ENCODE measurements around the gene NEURL3.
A peak's percentile ranks its signal among the peaks of the same experiment; 100 is the strongest.

The NEURL3 gene

DNA sequence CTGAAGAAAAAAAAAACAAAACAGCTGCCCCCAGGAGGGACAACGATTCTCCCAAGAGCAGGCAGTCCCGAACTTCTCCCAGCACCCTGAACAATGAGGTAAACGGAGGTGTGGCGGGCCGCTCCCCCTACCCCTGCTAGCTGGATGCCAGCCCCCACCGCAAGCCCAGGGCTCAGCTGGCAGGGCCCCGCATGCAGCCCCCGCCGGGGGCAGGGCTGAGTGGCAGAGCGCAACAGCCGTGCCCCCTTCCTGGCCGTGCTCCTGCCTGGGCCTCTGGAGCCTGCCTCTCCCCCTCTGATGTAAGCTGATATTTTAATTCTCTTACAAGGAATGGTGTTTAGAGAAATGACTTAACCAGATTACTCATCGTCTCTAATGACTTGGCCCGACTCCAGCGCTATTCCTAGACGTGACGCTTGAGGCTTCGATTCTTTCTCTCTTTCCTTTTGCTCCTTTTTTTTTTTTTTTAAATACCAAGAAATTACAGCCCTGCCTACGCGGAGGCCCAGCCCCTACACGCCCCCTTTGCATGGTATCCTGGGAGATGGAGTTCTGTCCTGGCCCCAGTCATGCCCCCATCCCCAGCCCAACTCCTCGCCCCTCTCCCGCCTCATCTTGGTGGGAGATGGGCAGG, 26.8 kb upstream of the NEURL3 start (continued):
- TF ChIP-seq ZNF621 (tag by site-specific recombination; IDR thresholded peaks at IDR 0.05) (no peak), ZNF140 (tag by site-specific recombination; IDR thresholded peaks at IDR 0.05) (no peak), ZNF626 (tag by site-specific recombination; IDR thresholded peaks at IDR 0.05) (no peak), KLF1 (tag by site-specific recombination; IDR thresholded peaks at IDR 0.05) (peak; percentile 59; the same call in 1 of the 2 replicates), SP7 (tag by site-specific recombination; IDR thresholded peaks at IDR 0.05) (peak; percentile 96), WT1 (tag by site-specific recombination; IDR thresholded peaks at IDR 0.05) (peak; percentile 72), HOXA7 (CRISPR knock-in tag; IDR thresholded peaks at IDR 0.05; ENCODE audit: borderline replicate concordance) (no peak), ZNF394 (tag by site-specific recombination; IDR thresholded peaks at IDR 0.05; ENCODE audit: borderline replicate concordance) (peak; percentile 81), ZNF548 (tag by site-specific recombination; IDR thresholded peaks at IDR 0.05) (no peak), ZNF16 (tag by site-specific recombination; IDR thresholded peaks at IDR 0.05; ENCODE audit: low read depth) (no peak), ZBTB8A (tag by site-specific recombination; IDR thresholded peaks at IDR 0.05) (peak; percentile 76), FEZF1 (tag by site-specific recombination; IDR thresholded peaks at IDR 0.05) (peak; percentile 84), ZNF311 (tag by site-specific recombination; IDR thresholded peaks at IDR 0.05; ENCODE audit: borderline replicate concordance) (no peak), ZNF529 (tag by site-specific recombination; IDR thresholded peaks at IDR 0.05; ENCODE audit: insufficient replicate concordance) (no peak), ZNF132 (tag by site-specific recombination; IDR thresholded peaks at IDR 0.05; ENCODE audit: borderline replicate concordance) (no peak), ZNF433 (tag by site-specific recombination; IDR thresholded peaks at IDR 0.05; ENCODE audit: low read depth) (no peak), ZNF658 (tag by site-specific recombination; IDR thresholded peaks at IDR 0.05) (no peak), ZNF585B (tag by site-specific recombination; IDR thresholded peaks at IDR 0.05) (no peak), KLF16 (tag by site-specific recombination; IDR thresholded peaks at IDR 0.05) (peak; percentile 72; the same call in 1 of the 2 replicates), ZNF623 (tag by site-specific recombination; IDR thresholded peaks at IDR 0.05) (no peak), ZNF624 (tag by site-specific recombination; IDR thresholded peaks at IDR 0.05) (no peak), GLI2 (tag by site-specific recombination; IDR thresholded peaks at IDR 0.05; ENCODE audit: borderline replicate concordance, low read depth) (no peak; the same call in 1 of the 2 replicates), ZNF768 (tag by site-specific recombination; IDR thresholded peaks at IDR 0.05) (no peak), ZNF24 (tag by site-specific recombination; IDR thresholded peaks at IDR 0.05) (peak; percentile 89; the same call in 1 of the 2 replicates)
- TF ChIP-seq, protein P1, sequence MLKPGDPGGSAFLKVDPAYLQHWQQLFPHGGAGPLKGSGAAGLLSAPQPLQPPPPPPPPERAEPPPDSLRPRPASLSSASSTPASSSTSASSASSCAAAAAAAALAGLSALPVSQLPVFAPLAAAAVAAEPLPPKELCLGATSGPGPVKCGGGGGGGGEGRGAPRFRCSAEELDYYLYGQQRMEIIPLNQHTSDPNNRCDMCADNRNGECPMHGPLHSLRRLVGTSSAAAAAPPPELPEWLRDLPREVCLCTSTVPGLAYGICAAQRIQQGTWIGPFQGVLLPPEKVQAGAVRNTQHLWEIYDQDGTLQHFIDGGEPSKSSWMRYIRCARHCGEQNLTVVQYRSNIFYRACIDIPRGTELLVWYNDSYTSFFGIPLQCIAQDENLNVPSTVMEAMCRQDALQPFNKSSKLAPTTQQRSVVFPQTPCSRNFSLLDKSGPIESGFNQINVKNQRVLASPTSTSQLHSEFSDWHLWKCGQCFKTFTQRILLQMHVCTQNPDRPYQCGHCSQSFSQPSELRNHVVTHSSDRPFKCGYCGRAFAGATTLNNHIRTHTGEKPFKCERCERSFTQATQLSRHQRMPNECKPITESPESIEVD (tag by site-specific recombination; IDR thresholded peaks at IDR 0.05) = peak; percentile 88
- TF ChIP-seq, protein P2, sequence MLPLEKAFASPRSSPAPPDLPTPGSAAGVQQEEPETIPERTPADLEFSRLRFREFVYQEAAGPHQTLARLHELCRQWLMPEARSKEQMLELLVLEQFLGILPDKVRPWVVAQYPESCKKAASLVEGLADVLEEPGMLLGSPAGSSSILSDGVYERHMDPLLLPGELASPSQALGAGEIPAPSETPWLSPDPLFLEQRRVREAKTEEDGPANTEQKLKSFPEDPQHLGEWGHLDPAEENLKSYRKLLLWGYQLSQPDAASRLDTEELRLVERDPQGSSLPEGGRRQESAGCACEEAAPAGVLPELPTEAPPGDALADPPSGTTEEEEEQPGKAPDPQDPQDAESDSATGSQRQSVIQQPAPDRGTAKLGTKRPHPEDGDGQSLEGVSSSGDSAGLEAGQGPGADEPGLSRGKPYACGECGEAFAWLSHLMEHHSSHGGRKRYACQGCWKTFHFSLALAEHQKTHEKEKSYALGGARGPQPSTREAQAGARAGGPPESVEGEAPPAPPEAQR (tag by site-specific recombination; IDR thresholded peaks at IDR 0.05) = no peak
- TF ChIP-seq, protein P3, sequence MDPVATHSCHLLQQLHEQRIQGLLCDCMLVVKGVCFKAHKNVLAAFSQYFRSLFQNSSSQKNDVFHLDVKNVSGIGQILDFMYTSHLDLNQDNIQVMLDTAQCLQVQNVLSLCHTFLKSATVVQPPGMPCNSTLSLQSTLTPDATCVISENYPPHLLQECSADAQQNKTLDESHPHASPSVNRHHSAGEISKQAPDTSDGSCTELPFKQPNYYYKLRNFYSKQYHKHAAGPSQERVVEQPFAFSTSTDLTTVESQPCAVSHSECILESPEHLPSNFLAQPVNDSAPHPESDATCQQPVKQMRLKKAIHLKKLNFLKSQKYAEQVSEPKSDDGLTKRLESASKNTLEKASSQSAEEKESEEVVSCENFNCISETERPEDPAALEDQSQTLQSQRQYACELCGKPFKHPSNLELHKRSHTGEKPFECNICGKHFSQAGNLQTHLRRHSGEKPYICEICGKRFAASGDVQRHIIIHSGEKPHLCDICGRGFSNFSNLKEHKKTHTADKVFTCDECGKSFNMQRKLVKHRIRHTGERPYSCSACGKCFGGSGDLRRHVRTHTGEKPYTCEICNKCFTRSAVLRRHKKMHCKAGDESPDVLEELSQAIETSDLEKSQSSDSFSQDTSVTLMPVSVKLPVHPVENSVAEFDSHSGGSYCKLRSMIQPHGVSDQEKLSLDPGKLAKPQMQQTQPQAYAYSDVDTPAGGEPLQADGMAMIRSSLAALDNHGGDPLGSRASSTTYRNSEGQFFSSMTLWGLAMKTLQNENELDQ (tag by site-specific recombination; IDR thresholded peaks at IDR 0.05; ENCODE audit: low read depth) = no peak

All from HEK293 (cell line).